ENCODE measurements around the gene MSANTD4. TPM values are rescaled to one million over a fixed set of nuclear protein-coding genes. Genes with fewer than 3 reads are reported as not detected.

Gene MSANTD4
- polyA plus RNA-seq, 1 donor (not counting 4 experiments of a cell fraction or from before 2014, with no cell fraction given) = 10.6 TPM

GRCh38 chr11:105989124-105989523 is 32.9 kb downstream of the MSANTD4 start:
- FAIRE-seq (no peak), DNase-seq (ENCODE audit: low read depth, low spot score) (no peak)
- no peaks in the 10 kb centered on the region for H3K36me3 ChIP-seq (ENCODE audit: control insufficient read depth in 2 of 2, extremely low read depth in 1 of 2, insufficient read depth in 2 of 2, low read length in 2 of 2)
- no peak overlapping the region for H3K4me3 ChIP-seq (ENCODE audit: control insufficient read depth in 2 of 3, extremely low read depth in 1 of 3, insufficient read depth in 2 of 3, low read depth in 1 of 3, low read length in 3 of 3)
- no peak overlapping the region for H3K27ac ChIP-seq (ENCODE audit: control insufficient read depth, insufficient read depth, low read length)
- H3K9me3 ChIP-seq (ENCODE audit: control insufficient read depth, low read depth, low read length) = no peaks in the 10 kb centered on the region
- TF ChIP-seq EZH2 (IDR thresholded peaks at IDR 0.05; ENCODE audit: low read length) (no peak), CTCF (optimal IDR thresholded peaks at IDR 0.05 in 1 of 3, IDR thresholded peaks at IDR 0.05 in 1 of 3, conservative IDR thresholded peaks at IDR 0.05 in 1 of 3; ENCODE audit: extremely low read depth in 1 of 3, insufficient read depth in 2 of 3, low read length in 3 of 3) (no peak)
- H3K4me1 ChIP-seq (ENCODE audit: control insufficient read depth, extremely low read depth, insufficient read depth, low read length) = no peaks in the 10 kb centered on the region
- H3K79me2 ChIP-seq (ENCODE audit: control insufficient read depth, insufficient read depth, low read length) = no peaks in the 10 kb centered on the region
- H3K27me3 ChIP-seq (ENCODE audit: control insufficient read depth, extremely low read depth, insufficient read depth, low read length) = no peaks in the 10 kb centered on the region
- dilution Hi-C loops (cut with MboI; ENCODE audit: extremely low pct_ligation_motif_present, low sequenced_read_pairs) = no loop called here
- no peak overlapping the region for H3K9ac ChIP-seq (ENCODE audit: control insufficient read depth, extremely low read depth, insufficient read depth, low read length)
- H4K20me1 ChIP-seq (ENCODE audit: control insufficient read depth, extremely low read depth, insufficient read depth, low read length) = no peaks in the 10 kb centered on the region
- no peak overlapping the region for H3K4me2 ChIP-seq (ENCODE audit: control insufficient read depth, extremely low read depth, insufficient read depth, low read depth, low read length)
- no peaks in the 10 kb centered on the region for H3K9me1 ChIP-seq (ENCODE audit: control insufficient read depth, extremely low read depth, insufficient read depth, low read length)
- H2AFZ ChIP-seq (ENCODE audit: control insufficient read depth, low read length) = no peak overlapping the region

- Histone ChIP-seq H3K36me3 (ENCODE audit: control insufficient read depth in 2 of 2, extremely low read depth in 1 of 2, insufficient read depth in 2 of 2, low read length in 2 of 2) (no peaks in the 10 kb centered on the region), H3K4me3 (ENCODE audit: control insufficient read depth in 2 of 3, extremely low read depth in 1 of 3, insufficient read depth in 2 of 3, low read depth in 1 of 3, low read length in 3 of 3) (no peak overlapping the region), H3K79me2 (ENCODE audit: control insufficient read depth, insufficient read depth, low read length) (no peaks in the 10 kb centered on the region), H3K4me1 (ENCODE audit: control insufficient read depth, extremely low read depth, insufficient read depth, low read length) (no peaks in the 10 kb centered on the region), H4K20me1 (ENCODE audit: control insufficient read depth, extremely low read depth, insufficient read depth, low read length) (no peaks in the 10 kb centered on the region), H3K4me2 (ENCODE audit: control insufficient read depth, extremely low read depth, insufficient read depth, low read depth, low read length) (no peak overlapping the region), H3K9me3 (ENCODE audit: control insufficient read depth, low read depth, low read length) (no peaks in the 10 kb centered on the region), H2AFZ (ENCODE audit: control insufficient read depth, low read length) (no peak overlapping the region), H3K27ac (ENCODE audit: control insufficient read depth, insufficient read depth, low read length) (no peak overlapping the region), H3K9ac (ENCODE audit: control insufficient read depth, extremely low read depth, insufficient read depth, low read length) (no peak overlapping the region), H3K27me3 (ENCODE audit: control insufficient read depth, extremely low read depth, insufficient read depth, low read length) (no peaks in the 10 kb centered on the region), H3K9me1 (ENCODE audit: control insufficient read depth, extremely low read depth, insufficient read depth, low read length) (no peaks in the 10 kb centered on the region)
- dilution Hi-C loops (cut with MboI; ENCODE audit: extremely low pct_ligation_motif_present, low sequenced_read_pairs) = no loop called here
- FAIRE-seq (no peak), DNase-seq (ENCODE audit: low read depth, low spot score) (no peak)
- TF ChIP-seq EZH2 (IDR thresholded peaks at IDR 0.05; ENCODE audit: low read length) (no peak), CTCF (optimal IDR thresholded peaks at IDR 0.05 in 1 of 3, IDR thresholded peaks at IDR 0.05 in 1 of 3, conservative IDR thresholded peaks at IDR 0.05 in 1 of 3; ENCODE audit: extremely low read depth in 1 of 3, insufficient read depth in 2 of 3, low read length in 3 of 3) (no peak)
These were observed 33.8 kb downstream of the MSANTD4 start for GRCh38 chr11:105988197-105988596.
